OCI-LY3 (cell line): ENCODE measurements around the gene WSCD2.

Source experiments
- EZH2phosphoT487 ChIP-seq: fragments of 200-600 bp; shearing (Covaris generic); IDR thresholded peaks from 2 replicates; pipeline ENCODE4 v1.6.1; 2018; ENCODE audit warnings: antibody characterized with exemption, mixed run types, low read depth
- TF ChIP-seq, protein P1 (sequence below): fragments of 200-600, 300-600 bp; sonication (generic); IDR thresholded peaks from 2 replicates; pipeline ENCODE4 v1.5.1; 2014; ENCODE audit warnings: antibody characterized with exemption, low read length, low read depth

DNA sequence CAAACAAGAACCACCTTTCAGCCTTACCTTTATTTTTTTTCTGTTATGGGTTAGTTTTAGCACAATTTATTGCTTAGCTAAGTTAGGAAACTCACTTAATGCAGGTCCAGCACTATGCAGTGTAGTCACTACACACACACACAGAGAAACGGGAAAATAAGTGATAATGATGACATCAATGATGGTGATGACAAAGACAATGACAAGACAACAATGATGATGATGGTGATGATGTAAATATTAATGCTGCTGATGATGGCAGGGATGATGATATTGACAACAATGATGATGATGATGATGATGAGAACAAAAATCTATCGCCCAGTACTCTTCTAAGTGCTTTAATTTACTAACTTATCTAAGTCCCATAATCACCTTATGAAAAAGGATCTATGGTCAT lies 41.1 kb downstream of the WSCD2 start:
- TF ChIP-seq, protein P1, sequence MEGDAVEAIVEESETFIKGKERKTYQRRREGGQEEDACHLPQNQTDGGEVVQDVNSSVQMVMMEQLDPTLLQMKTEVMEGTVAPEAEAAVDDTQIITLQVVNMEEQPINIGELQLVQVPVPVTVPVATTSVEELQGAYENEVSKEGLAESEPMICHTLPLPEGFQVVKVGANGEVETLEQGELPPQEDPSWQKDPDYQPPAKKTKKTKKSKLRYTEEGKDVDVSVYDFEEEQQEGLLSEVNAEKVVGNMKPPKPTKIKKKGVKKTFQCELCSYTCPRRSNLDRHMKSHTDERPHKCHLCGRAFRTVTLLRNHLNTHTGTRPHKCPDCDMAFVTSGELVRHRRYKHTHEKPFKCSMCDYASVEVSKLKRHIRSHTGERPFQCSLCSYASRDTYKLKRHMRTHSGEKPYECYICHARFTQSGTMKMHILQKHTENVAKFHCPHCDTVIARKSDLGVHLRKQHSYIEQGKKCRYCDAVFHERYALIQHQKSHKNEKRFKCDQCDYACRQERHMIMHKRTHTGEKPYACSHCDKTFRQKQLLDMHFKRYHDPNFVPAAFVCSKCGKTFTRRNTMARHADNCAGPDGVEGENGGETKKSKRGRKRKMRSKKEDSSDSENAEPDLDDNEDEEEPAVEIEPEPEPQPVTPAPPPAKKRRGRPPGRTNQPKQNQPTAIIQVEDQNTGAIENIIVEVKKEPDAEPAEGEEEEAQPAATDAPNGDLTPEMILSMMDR = no peak
- TF ChIP-seq EZH2phosphoT487 = no peak
